GM21390 (cell line): Measurements from ENCODE around the gene MRPS11.
"Not testable (repeated sequence)": the region's sequence is repeated elsewhere in the genome, so short reads cannot be mapped to it uniquely, and the experiment has no call there.

ENCODE experiments used
- ATAC-seq: cut with Tn5 transposase; IDR thresholded peaks from one replicate; pipeline ENCODE4 v1.9.1; 2021; ENCODE audit not compliant: unreplicated experiment

MRPS11 gene

DNA sequence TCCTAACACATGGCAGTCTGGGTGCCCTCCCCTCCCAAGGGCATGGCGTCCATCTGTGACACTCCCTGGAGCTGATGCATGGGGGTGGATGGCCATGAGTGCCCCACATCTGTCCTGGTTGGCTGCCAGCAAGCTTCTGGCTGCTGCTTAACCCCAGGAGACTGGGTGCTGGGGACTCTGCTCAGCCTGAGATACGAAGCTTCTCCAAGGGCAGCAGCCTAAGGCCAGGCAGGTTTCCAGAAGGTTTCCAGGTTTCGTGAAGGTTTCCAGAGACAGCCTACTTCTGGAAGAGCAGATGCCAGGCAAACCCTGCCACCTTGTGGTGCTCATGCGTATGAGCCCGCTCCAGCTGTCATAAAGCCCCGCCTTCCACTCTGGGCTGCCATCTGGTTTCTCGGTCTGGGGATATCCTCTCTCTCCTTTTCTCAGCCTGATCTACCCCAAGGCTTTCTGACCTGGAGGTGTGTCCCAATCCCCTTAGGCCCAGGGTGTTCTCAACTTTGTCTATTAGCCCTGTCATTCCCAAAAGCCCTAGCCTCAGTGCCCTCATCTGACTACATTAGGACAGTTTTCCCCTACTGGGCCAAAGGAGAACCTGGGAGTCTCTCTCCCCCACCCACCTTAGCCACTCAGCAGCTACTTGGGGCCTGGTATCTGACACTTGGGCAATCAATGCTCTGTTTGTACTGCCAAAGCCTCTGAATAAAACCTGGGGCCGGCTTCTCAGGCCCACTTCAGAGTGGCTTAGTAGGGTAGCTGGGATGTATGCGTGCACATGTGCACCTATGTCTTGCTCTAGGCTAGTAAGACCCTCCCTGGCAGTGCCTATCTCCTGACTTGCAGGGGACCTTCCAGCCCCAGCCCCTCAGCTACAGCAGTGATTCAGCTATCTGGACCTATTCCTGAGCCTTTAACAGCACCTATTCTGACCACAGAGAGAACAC lies 12.4 kb upstream of the MRPS11 start:
- ATAC-seq, result peak; percentile 92

DNA sequence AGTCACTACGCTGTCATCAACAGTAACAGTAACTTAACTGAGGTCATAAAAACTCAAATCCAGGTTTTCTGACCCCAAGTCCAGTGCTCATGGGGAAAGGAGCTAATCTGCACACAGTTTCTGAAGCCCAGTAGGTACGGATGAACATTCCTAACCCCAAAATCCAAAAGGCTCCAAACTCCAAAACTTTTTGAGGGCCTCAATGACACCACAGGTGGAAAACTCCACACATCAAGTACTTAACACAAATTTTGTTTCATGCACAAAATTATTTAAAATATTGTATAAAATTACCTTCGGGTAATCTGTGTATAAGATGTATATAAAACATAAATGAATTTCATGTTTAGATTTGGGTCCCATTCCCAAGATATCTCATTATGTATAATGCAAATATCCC lies 10.8 kb upstream of the MRPS11 start:
- no peak for ATAC-seq

DNA sequence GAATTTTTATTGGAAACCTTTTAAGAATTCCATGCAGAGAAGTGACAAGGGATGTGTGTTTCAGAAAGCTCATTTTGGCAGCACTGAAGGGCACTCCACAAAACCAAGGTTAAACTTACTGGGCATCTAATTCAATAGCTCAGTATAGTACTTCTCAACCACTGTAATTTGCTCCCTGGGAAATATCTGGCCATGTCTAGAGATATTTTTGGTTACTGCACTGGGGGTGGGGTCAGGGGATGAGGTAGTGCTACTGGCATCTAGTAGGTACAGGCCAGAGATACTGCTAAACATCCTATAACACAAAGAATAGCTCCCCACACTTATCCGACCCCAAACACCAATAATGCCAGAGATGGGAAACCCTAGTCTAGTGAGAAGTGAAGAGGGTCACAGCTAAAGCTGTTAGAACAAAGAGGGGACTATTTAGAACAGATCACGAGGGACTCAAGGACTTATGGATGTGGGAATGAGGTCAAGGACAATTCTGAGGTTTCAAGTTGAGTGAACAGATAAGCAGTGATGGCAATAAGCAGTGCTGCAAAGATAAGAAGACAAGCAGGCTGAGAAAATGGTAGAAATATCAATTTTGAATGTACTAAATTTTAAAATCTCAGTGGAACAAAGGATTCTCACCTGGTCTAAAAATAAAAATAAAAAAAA lies 3.5 kb upstream of the MRPS11 start:
- ATAC-seq, result no peak

DNA sequence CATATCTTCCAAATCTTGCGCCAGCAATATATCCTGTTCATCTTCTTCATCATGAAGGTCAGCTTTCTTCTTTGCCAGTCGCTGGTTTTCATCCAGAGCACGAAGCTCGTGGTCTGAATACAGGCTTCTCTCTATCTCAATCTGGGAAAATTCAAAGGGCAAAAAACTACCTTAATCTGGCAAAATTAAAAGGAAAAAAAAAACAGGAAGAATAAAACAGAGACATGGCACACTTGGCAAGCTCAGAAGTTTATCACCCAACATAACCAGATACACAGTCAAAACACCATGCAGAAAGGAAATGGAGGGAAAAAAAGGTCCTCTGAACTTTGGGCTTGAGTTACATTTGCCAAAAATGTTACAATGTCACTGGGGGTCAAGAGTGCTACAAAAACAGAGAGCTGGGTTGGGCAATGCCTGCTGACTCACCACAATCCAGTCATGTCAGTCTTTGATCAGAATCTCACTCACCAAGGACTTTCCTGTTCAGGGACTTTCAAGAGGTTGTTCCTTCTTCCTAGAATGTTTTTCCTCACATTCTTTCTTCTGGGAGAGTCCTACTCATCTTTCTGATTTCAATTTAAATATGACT lies 1.8 kb upstream of the MRPS11 start:
- ATAC-seq, result no peak

DNA sequence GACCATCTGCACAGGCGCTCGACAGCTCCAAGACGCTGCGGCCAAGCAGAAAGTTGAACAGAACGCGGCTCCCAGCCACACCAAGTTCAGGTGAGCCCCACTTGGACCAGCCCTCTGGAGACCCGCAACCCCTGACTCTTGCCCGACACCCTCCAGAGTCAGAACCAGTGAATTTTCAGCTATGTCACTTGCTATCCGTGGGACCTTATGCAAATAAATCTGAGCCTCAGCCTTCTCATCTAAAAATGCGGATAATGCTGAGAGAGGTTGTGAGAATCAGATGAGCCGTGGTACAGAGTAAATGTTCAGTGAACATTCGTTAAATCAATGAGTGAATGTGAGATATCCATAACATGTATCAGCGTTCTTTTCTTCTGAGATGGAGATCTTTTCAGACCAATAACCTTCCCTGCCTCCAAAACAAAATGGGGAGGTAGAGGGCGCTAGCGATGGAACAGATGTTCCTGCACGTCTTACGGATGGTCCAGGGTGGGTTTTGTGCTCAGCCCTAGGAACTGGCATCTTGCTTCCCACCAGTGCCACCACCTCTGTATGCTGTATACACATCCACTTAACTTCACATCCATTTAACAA lies 524 bp downstream of the MRPS11 start:
- ATAC-seq, result peak; percentile 8

DNA sequence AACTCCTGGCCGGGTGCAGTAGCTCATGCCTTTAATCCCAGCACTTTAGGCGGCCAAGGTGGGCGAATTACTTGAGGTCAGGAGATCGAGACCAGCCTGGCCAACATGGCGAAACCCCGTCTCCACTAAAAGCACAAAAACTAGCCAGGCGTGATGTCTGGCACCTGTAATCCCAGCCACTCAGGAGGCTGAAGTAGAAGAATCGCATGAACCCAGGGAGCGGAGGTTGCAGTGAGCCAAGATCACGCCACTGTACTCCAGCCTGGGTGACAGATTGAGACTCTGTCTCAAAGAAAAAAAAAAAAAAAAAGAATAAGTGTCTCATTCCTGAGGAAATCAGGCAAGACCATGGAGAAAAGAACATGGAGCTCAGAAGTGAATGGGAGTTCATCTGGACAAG lies 1.2 kb downstream of the MRPS11 start:
- not testable (repeated sequence) for ATAC-seq

DNA sequence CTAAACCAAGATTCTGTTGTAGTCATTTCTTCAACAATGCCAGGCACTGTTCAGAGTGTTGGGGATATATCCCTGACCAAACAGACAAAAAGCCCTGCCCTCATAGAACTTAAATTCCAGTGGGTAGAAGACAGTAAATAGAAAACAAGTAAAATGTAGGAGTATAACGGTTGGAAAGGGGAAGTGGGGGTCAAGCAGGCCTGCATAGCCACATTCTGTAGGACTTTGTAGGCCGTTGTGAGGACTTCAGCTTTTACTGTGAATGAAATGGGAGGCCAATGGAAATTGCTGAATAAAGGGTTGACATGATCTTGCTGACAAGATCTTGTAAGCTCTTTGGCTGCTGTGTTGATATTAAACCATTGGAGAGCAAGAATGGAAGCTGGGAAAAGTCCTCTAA lies 1.8 kb downstream of the MRPS11 start:
- ATAC-seq, result no peak

DNA sequence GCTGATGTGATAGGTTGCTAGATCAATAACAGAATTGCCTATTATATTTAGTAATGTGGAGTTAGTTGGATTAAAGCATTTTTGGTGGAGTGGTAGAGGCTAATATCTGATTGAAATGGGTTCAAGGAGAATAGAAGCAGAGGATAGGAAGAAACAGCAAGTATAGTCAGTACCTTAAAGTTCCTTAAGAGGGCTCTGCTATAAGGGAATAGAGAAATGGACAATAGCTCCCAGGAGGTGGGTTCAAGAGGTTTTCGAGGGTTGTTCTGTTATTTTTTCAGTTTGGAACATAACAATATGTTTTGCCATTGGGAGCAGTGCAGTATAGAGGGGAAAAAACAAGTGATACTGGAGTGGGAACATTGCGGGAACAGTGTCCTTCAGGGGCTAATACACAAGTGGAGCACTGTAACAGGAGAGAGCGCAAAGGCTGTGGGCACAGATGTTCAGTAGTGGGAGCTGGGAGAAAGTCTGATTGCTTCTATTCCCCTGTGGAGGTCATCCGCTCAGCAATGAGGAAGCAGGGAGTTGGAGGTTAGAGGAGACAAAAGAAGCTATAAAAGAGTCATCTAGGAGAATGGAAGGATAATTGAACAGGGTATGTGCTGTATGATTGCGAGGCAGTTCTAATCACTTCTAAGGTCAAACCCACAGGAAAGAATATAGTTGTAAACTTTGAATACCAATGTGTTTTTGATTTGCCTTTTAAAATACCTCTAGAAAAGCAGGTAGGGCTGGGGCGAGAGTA lies 3.3 kb downstream of the MRPS11 start:
- ATAC-seq, result no peak

DNA sequence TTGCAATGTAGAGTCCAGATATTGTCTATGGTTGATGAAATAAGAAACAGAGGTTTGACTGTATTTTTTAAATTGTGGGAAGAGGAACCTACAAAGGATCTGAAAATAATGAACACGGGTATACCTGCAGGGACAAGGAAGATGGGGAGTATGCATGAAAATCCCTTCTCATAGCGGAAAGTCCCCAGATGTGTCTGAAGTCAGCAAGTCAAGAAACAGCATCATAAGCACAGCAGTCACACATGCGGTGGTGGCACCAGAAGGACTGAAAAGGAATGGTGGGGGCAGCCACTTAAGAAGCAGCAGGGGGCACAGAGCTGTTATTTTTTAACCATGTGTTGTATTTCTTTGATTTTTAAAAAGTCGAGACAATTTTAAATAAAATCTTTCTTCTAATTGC lies 4.7 kb downstream of the MRPS11 start:
- no peak for ATAC-seq

DNA sequence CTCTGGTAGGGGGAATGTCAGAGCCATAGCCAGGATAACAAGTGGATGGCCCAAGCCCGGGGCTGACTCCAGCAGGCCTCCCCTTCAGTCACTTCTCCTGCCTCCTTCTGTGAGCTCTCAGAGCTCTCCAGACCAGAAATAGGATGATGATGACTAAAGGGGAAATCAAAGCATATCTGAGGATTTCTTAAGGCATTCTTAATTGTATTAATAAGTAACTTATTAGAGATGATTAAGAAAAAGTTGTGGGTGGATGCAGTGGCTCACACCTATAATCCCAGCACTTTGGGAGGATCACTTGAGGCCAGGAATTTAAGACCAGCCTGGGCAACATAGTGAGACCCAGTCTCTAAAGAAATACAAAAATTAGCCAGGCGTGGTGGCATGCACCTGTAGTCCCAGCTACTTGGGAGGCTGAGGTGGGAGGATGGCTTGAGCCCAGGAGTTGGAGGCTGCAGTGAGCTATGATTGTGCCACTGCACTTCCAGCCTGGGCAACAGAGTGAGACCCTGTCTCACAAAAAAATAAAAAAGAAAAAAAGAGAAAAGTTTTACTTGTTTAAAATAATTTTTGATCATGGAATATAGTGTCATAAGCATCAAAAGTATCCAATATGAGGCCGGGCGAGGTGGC lies 6.3 kb downstream of the MRPS11 start:
- ATAC-seq, result not testable (repeated sequence)

DNA sequence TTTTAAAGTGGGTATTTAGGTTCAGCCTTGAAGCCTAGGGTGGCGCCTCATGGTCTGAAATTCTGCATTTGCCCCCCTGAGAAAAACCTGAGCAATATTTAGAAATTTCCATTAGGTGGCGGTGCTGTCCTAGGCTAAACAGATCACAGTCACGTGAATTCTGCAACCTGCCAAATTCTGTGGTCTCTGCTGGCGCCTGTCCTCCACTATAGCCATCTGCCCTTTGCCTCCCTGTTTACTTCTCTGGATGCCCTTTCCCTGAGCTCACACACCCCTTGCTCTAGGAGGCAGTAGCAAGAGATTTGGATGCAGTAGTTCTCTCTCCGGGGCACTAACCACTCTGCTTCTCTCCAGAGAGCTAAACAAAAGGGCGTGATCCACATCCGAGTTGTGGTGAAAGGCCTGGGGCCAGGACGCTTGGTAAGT lies 9.1 kb downstream of the MRPS11 start:
- no peak for ATAC-seq

DNA sequence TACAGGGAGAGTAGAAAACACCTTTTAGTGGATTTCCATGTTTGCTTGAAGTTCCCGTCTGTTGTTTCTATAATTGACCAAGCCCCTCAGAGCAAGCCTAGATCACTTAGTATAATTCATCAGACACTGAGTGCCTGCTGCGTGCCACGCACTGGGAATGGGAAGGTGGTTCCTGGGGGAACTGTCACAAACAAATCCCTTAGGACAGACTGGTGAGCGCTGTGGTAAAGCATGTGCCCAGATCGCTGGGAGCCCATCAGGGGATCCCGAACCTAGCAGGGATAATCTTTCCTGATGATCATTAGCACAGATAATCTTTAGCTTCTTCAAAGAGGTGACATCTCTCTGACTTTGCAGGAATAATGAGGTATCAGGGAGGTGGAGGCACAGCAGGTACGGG lies 9.6 kb downstream of the MRPS11 start:
- ATAC-seq, result no peak

DNA sequence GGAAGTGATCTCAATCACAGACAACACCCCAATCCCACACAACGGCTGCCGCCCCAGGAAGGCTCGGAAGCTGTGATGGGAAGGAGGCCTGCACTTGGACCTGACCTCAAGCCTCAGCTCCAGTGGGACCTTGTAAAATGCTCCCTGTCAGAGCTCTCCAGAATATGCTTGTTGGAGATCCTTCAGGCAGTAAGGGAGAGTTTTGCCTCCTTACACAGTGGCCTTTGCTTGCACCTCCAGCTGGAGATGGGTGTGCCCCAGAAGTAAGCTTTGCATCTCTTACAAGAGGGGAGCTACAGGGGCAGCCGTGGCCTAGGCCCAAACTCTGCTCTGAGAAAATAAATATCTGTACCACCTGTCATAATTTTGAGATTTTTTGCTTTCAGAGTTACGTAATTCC lies 10.4 kb downstream of the MRPS11 start:
- ATAC-seq, result no peak

DNA sequence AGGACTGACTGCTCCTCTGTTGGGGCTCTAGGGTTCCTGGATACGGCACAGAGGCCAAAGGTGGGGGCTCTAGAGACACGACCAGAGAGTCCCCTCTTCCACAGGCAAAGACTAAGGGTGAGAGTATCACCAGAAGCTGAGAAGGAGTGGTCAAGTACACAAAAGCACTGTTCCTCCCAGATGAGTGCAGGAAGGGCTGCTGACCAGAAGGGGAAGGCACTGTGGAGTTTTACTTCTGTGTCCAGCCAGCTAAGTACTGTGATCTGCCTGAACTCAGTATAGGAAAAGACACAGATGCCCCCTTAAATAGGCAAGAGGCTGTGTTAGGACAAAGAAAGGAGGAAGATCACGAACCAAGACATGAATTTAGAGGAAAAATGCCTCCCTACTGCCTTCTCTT lies 11.7 kb downstream of the MRPS11 start:
- ATAC-seq, result no peak

DNA sequence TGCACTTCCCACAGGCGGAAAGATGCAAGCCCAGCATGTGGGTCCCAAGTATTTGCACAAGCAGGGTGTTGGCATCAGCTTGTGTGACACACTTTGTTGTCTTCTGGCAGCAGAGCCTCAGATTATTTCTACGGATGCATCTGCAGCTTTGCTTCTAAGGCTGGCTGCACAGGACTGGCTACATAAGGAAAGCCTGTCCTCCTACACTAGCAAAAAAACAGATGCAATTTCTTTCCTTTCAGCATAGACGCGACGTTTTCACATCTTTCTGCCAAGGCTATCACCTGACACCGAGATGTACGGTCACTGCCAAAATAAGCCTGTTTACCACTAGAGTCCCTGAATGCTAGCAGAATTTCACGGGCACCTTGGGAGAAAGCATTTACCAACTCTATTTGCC lies 13.5 kb downstream of the MRPS11 start:
- ATAC-seq, result no peak

DNA sequence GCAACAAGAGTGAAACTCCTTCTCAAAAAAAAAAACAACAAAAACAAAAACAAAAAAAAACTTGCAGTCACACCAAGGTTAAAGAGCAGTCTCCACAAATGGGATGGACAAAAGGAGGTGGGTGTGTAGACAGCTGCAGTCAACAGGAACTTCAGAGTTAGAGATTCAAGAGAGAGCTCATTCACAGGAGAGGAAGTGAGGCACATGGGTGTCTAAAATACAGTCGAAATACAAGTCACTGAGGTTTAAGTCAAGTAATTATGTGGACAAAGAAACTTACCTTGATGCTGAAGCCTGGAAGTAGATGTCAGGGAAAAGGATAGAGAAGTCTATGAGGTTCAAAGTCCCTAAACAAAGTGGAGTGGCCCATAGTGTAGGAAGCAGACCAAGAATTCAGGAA lies 14.8 kb downstream of the MRPS11 start:
- ATAC-seq, result no peak

DNA sequence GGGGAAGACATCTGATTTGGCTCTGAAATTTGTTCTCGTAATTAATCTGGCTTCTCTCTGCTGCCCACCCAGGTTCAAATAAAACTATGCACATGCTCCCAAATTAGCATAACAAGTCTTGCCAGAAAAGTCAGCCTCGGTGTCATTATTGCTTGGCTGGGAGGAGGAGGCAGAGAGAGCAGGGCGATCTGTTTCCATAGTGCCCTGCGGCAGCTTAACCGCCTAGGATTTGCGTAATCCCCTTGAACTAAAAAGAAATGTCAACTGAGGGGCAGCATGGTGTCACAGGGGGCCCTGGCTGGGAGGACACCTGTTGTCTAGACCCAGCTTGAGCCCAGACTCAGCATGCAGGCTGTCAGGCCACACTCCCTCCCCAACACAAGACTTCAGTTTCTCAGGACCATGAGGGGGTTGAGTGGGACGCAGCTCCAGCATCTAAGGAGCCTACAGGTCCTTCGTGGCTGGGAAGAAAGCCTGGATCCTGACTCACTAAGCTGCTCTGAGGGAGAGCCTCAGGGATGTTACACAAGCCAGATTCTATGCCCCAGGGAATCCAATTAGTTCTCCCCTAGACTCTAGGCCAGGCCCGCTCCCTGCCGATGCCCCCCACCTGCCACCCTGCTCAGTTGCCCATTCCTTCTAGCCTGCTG lies 17.3 kb downstream of the MRPS11 start:
- no peak for ATAC-seq

DNA sequence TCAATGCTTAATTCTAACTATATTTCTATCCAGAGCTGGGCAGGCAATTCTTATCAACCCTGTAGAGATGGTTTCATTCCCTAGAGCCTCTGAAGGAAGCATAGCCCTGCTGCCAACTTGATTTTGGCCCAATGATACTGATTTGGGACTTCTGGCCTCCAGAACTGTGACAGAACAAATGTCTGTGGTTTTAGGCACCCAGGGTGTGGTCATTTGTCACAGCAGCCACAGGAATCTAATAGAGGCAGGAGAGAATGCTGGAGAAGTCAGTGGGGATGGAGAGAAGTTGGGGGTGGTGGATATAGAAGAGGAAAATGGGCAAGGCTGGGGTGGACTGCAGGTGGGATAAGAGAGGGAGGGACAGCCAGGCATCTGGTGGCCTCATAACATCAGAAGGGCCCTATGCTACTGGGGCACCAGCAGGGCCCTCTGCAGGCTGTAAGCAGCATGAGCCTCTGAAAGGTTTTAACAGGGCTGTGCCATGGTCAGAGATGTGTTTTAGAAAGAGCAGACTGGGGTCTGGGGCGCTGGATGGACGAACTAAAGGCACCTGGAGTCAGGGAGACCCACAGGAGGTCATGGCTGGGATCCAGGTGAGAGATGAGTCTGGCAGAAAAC lies 19.8 kb downstream of the MRPS11 start:
- no peak for ATAC-seq

DNA sequence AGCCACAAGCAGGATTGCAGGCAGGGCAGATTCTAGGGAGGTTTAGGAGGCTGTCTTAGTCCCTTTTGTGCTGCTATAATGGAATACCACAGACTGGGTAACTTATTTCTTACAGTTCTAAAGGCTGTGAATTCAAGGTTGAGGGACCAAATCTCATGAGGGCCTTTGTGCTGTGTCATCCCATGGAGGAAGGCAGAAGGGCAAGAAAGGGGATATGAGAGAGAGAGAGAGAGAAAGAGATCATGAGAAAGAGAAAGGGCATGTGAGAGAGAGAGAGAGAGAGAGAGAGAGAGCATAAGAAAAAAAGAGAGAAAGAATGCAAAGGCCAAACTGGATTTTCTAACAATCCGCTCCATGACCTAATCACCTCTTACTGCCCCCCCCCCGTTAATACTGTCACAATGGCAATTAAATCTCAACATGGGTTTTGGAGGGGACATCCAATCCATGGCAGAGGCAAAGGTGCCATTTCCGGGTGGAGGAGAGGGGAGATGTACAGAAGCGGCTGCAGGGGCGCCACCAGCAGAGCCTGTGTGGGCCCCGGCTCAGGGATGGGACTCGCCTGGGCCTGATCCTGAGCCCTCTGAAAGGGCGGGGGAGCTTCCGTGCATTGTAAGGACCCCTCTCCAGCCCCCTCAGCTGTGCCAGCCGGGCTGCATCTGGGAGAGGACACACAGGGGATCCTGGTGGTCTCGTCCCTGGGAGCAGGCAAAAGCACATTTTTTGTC lies 20.5 kb downstream of the MRPS11 start:
- no peak for ATAC-seq
